GM19023 (cell line): Measurements from ENCODE around the gene GRID1.

Experiments
- ATAC-seq: cut with Tn5 transposase; IDR thresholded peaks from one replicate; pipeline ENCODE4 v1.9.1; 2021; ENCODE audit warnings: mild to moderate bottlenecking, moderate library complexity; ENCODE audit not compliant: unreplicated experiment

The GRID1 gene

GRCh38 chr10:86281396-86281795 is 85.2 kb downstream of the GRID1 start:
- no peak for ATAC-seq

- ATAC-seq = no peak
Measured at GRCh38 chr10:86269332-86269731, 97.3 kb downstream of the GRID1 start.

- ATAC-seq = no peak
Measured at GRCh38 chr10:86267286-86268195, 99.1 kb downstream of the GRID1 start.

- no peak for ATAC-seq
Measured at GRCh38 chr10:86266446-86267242, 100.0 kb downstream of the GRID1 start.

GRCh38 chr10:86265895-86266259 is 100.7 kb downstream of the GRID1 start:
- no peak for ATAC-seq

GRCh38 chr10:86265236-86265894 is 101.2 kb downstream of the GRID1 start:
- ATAC-seq = no peak

- no peak for ATAC-seq
Measured at GRCh38 chr10:86264481-86265231, 101.9 kb downstream of the GRID1 start.

- no peak for ATAC-seq
Measured at GRCh38 chr10:86263907-86264306, 102.7 kb downstream of the GRID1 start.

GRCh38 chr10:86263209-86263608 is 103.4 kb downstream of the GRID1 start:
- no peak for ATAC-seq

- no peak for ATAC-seq
Measured at GRCh38 chr10:86262688-86263181, 103.9 kb downstream of the GRID1 start.

GRCh38 chr10:86261941-86262687 is 104.5 kb downstream of the GRID1 start:
- ATAC-seq = no peak

- ATAC-seq = no peak
Measured at GRCh38 chr10:86261470-86261869, 105.1 kb downstream of the GRID1 start.

GRCh38 chr10:86260564-86260963 is 106.0 kb downstream of the GRID1 start:
- no peak for ATAC-seq

- ATAC-seq = no peak
Measured at GRCh38 chr10:86259901-86260562, 106.6 kb downstream of the GRID1 start.

- no peak for ATAC-seq
Measured at GRCh38 chr10:86258941-86259340, 107.7 kb downstream of the GRID1 start.

- no peak for ATAC-seq
Measured at GRCh38 chr10:86258499-86258898, 108.1 kb downstream of the GRID1 start.

GRCh38 chr10:86257683-86258082 is 108.9 kb downstream of the GRID1 start:
- no peak for ATAC-seq

GRCh38 chr10:86256690-86257315 is 109.8 kb downstream of the GRID1 start:
- no peak for ATAC-seq
